HG02981 (cell line): Measurements from ENCODE around the gene MAB21L3.

Source experiments
- ATAC-seq: cut with Tn5 transposase; IDR thresholded peaks from one replicate; pipeline ENCODE4 v1.9.1; 2021; ENCODE audit warnings: mild to moderate bottlenecking, moderate library complexity; ENCODE audit not compliant: unreplicated experiment

Gene MAB21L3

GRCh38 chr1:116164150-116164549 lies 53.0 kb downstream of the MAB21L3 start:
- no peak for ATAC-seq

- ATAC-seq, result no peak
These were observed 53.6 kb downstream of the MAB21L3 start for GRCh38 chr1:116164604-116165368.

- ATAC-seq, result no peak
These were observed 54.4 kb downstream of the MAB21L3 start for GRCh38 chr1:116165572-116165971.

- no peak for ATAC-seq
These were observed 54.9 kb downstream of the MAB21L3 start for GRCh38 chr1:116166011-116166571.

GRCh38 chr1:116166655-116167054 lies 55.5 kb downstream of the MAB21L3 start:
- ATAC-seq, result no peak

GRCh38 chr1:116167625-116168276 lies 56.6 kb downstream of the MAB21L3 start:
- no peak for ATAC-seq

- ATAC-seq, result peak; percentile 78
These were observed 57.3 kb downstream of the MAB21L3 start for GRCh38 chr1:116168277-116169032.

- ATAC-seq, result no peak
These were observed 58.7 kb downstream of the MAB21L3 start for GRCh38 chr1:116169898-116170297.

- ATAC-seq, result no peak
These were observed 59.8 kb downstream of the MAB21L3 start for GRCh38 chr1:116170721-116171589.

- no peak for ATAC-seq
These were observed 61.5 kb downstream of the MAB21L3 start for GRCh38 chr1:116172666-116173065.

GRCh38 chr1:116175611-116176010 lies 64.4 kb downstream of the MAB21L3 start:
- no peak for ATAC-seq

GRCh38 chr1:116176306-116176789 lies 65.1 kb downstream of the MAB21L3 start:
- no peak for ATAC-seq

- no peak for ATAC-seq
These were observed 66.7 kb downstream of the MAB21L3 start for GRCh38 chr1:116177861-116178260.

- no peak for ATAC-seq
These were observed 67.6 kb downstream of the MAB21L3 start for GRCh38 chr1:116178837-116179236.

- no peak for ATAC-seq
These were observed 68.2 kb downstream of the MAB21L3 start for GRCh38 chr1:116179419-116179818.

GRCh38 chr1:116179964-116180363 lies 68.8 kb downstream of the MAB21L3 start:
- no peak for ATAC-seq

- ATAC-seq, result no peak
These were observed 71.0 kb downstream of the MAB21L3 start for GRCh38 chr1:116182019-116182714.
